Measurements from ENCODE around the gene ZYG11B. TPM values are rescaled to one million over a fixed set of nuclear protein-coding genes. Genes with fewer than 3 reads are reported as not detected.

The ZYG11B gene
- total and polyA plus RNA-seq, 2 of the 13 experiments (the other 11 are each of a cell fraction or from before 2014, with no cell fraction given) = 6.9 to 17.9 TPM

- TF ChIP-seq ARHGAP35 (CRISPR knock-in tag; IDR thresholded peaks at IDR 0.05; ENCODE audit: borderline replicate concordance) (no peak), TFDP1 (CRISPR knock-in tag; IDR thresholded peaks at IDR 0.05; ENCODE audit: borderline replicate concordance) (no peak), ZBED4 (CRISPR knock-in tag; IDR thresholded peaks at IDR 0.05; ENCODE audit: borderline replicate concordance) (no peak), MNT (IDR thresholded peaks at IDR 0.05) (peak; percentile 88), MED8 (CRISPR knock-in tag; IDR thresholded peaks at IDR 0.05; ENCODE audit: insufficient replicate concordance) (no peak), NKX3-1 (CRISPR knock-in tag; IDR thresholded peaks at IDR 0.05) (no peak), YEATS2 (CRISPR knock-in tag; IDR thresholded peaks at IDR 0.05; ENCODE audit: borderline replicate concordance) (no peak), GABPB1 (CRISPR knock-in tag; IDR thresholded peaks at IDR 0.05) (no peak), ZBTB34 (CRISPR knock-in tag; IDR thresholded peaks at IDR 0.05) (no peak), ZFP1 (CRISPR knock-in tag; IDR thresholded peaks at IDR 0.05) (no peak), HNF4A (CRISPR knock-in tag; IDR thresholded peaks at IDR 0.05) (peak; percentile 14; the same call in 1 of the 2 replicates)
Observed at GRCh38 chr1:52706941-52707926, 19.0 kb upstream of the ZYG11B start (continued).

Measured in HepG2 (cell line).